ENCODE results near the gene SYNE1. TPM values are rescaled to one million over a fixed set of nuclear protein-coding genes. Genes with fewer than 3 reads are reported as not detected.

SYNE1 gene
- polyA plus RNA-seq, 1 donor from 2014 or later, result 38.5 TPM

- H3K27me3 ChIP-seq (ENCODE audit: insufficient read depth, low read depth, low read length), result no peaks in the 10 kb centered on the region
- no peaks in the 10 kb centered on the region for H3K79me2 ChIP-seq (replicated peaks; ENCODE audit: insufficient read depth, low read length)
- no peaks in the 10 kb centered on the region for H3K9me3 ChIP-seq (ENCODE audit: low read length)
- no peaks in the 10 kb centered on the region for H3K36me3 ChIP-seq (ENCODE audit: insufficient read depth, low read length)
- no peak overlapping the region for H3K9ac ChIP-seq (ENCODE audit: low read length)
- TF ChIP-seq POLR2AphosphoS5 (IDR thresholded peaks at IDR 0.05) (no peak), EP300 (conservative IDR thresholded peaks at IDR 0.05; ENCODE audit: poor library complexity, severe bottlenecking) (no peak), MXI1 (conservative IDR thresholded peaks at IDR 0.05; ENCODE audit: poor library complexity, severe bottlenecking) (no peak), TAF1 (IDR thresholded peaks at IDR 0.05; ENCODE audit: low read depth) (no peak), SMC3 (conservative IDR thresholded peaks at IDR 0.05; ENCODE audit: poor library complexity) (no peak), EZH2 (IDR thresholded peaks at IDR 0.05; ENCODE audit: borderline replicate concordance, insufficient read depth, low read length, poor library complexity, severe bottlenecking) (no peak), CTCF (IDR thresholded peaks at IDR 0.05; ENCODE audit: poor library complexity, severe bottlenecking) (no peak), RAD21 (conservative IDR thresholded peaks at IDR 0.05) (no peak)
- TF ChIP-seq, protein P1, sequence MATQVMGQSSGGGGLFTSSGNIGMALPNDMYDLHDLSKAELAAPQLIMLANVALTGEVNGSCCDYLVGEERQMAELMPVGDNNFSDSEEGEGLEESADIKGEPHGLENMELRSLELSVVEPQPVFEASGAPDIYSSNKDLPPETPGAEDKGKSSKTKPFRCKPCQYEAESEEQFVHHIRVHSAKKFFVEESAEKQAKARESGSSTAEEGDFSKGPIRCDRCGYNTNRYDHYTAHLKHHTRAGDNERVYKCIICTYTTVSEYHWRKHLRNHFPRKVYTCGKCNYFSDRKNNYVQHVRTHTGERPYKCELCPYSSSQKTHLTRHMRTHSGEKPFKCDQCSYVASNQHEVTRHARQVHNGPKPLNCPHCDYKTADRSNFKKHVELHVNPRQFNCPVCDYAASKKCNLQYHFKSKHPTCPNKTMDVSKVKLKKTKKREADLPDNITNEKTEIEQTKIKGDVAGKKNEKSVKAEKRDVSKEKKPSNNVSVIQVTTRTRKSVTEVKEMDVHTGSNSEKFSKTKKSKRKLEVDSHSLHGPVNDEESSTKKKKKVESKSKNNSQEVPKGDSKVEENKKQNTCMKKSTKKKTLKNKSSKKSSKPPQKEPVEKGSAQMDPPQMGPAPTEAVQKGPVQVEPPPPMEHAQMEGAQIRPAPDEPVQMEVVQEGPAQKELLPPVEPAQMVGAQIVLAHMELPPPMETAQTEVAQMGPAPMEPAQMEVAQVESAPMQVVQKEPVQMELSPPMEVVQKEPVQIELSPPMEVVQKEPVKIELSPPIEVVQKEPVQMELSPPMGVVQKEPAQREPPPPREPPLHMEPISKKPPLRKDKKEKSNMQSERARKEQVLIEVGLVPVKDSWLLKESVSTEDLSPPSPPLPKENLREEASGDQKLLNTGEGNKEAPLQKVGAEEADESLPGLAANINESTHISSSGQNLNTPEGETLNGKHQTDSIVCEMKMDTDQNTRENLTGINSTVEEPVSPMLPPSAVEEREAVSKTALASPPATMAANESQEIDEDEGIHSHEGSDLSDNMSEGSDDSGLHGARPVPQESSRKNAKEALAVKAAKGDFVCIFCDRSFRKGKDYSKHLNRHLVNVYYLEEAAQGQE (IDR thresholded peaks at IDR 0.05; ENCODE audit: borderline replicate concordance), result no peak
- H3K4me3 ChIP-seq (ENCODE audit: low read length), result no peak overlapping the region
- H2AFZ ChIP-seq (ENCODE audit: low read depth, low read length), result no peak overlapping the region
- no peaks in the 10 kb centered on the region for H4K20me1 ChIP-seq (ENCODE audit: insufficient read depth)
- no peak overlapping the region for H3K27ac ChIP-seq (ENCODE audit: low read length)
- H3F3A ChIP-seq (ENCODE audit: insufficient read depth, low read length, poor library complexity, severe bottlenecking), result no peaks in the 10 kb centered on the region
- H3K9me2 ChIP-seq (ENCODE audit: insufficient read depth, low read length), result no peaks in the 10 kb centered on the region
- no peak overlapping the region for H3K4me2 ChIP-seq (ENCODE audit: low read length)
These were observed 40.4 kb downstream of the SYNE1 start for GRCh38 chr6:152596726-152597125.

DNA sequence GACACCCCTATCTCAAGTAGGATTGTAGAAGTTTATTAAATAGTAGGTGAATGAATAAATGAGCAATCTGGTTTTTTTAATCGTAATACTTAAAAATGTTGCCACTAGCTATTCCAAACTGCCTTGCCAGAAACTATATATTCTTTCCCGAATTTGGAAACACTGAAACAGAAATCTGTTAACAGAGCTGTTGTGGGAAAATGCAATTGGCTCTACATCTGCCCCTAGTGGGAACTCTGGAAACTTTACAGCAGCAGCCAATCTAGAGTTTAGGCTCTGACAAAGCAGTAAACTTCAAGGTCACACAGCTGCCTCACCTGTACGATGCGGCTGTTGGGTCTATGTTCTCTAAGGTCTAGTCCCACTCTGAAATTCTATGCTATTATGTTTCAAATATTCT lies 41.7 kb downstream of the SYNE1 start:
- H2AFZ ChIP-seq (ENCODE audit: low read depth, low read length), result no peak overlapping the region
- H3K27me3 ChIP-seq (ENCODE audit: insufficient read depth, low read depth, low read length), result no peaks in the 10 kb centered on the region
- TF ChIP-seq CTCF (IDR thresholded peaks at IDR 0.05; ENCODE audit: poor library complexity, severe bottlenecking) (peak; percentile 44), TAF1 (IDR thresholded peaks at IDR 0.05; ENCODE audit: low read depth) (no peak)
- H3F3A ChIP-seq (ENCODE audit: insufficient read depth, low read length, poor library complexity, severe bottlenecking), result no peaks in the 10 kb centered on the region
- no peaks in the 10 kb centered on the region for H3K9me3 ChIP-seq (ENCODE audit: low read length)
- H3K36me3 ChIP-seq (ENCODE audit: insufficient read depth, low read length), result no peaks in the 10 kb centered on the region
- no peaks in the 10 kb centered on the region for H4K20me1 ChIP-seq (ENCODE audit: insufficient read depth)
- no peak overlapping the region for H3K4me2 ChIP-seq (ENCODE audit: low read length)
- no peaks in the 10 kb centered on the region for H3K79me2 ChIP-seq (replicated peaks; ENCODE audit: insufficient read depth, low read length)
- no peaks in the 10 kb centered on the region for H3K9me2 ChIP-seq (ENCODE audit: insufficient read depth, low read length)
- no peak overlapping the region for H3K27ac ChIP-seq (ENCODE audit: low read length)
- no peak overlapping the region for H3K4me3 ChIP-seq (ENCODE audit: low read length)
- no peak overlapping the region for H3K9ac ChIP-seq (ENCODE audit: low read length)
